GM18517 (cell line): Measurements from ENCODE around the gene DLG2.
"Not testable (repeated sequence)": the region's sequence is repeated elsewhere in the genome, so short reads cannot be mapped to it uniquely, and the experiment has no call there.

Experiments used
- ATAC-seq: cut with Tn5 transposase; IDR thresholded peaks from one replicate; pipeline ENCODE4 v1.9.1; 2021; ENCODE audit warnings: mild to moderate bottlenecking, moderate library complexity; ENCODE audit not compliant: unreplicated experiment

The DLG2 gene

GRCh38 chr11:83791557-83791956, 1835.6 kb downstream of the DLG2 start:
- no peak for ATAC-seq

- ATAC-seq = no peak
These were observed 1841.2 kb downstream of the DLG2 start for GRCh38 chr11:83785942-83786341.

- no peak for ATAC-seq
These were observed 1842.7 kb downstream of the DLG2 start for GRCh38 chr11:83784419-83784818.

GRCh38 chr11:83782329-83782728, 1844.8 kb downstream of the DLG2 start:
- no peak for ATAC-seq

GRCh38 chr11:83779876-83780275, 1847.3 kb downstream of the DLG2 start:
- ATAC-seq = no peak

GRCh38 chr11:83778596-83778995, 1848.5 kb downstream of the DLG2 start:
- ATAC-seq = no peak

GRCh38 chr11:83773950-83774880, 1852.9 kb downstream of the DLG2 start:
- ATAC-seq = no peak

GRCh38 chr11:83768489-83768888, 1858.7 kb downstream of the DLG2 start:
- no peak for ATAC-seq

GRCh38 chr11:83766932-83767331, 1860.2 kb downstream of the DLG2 start:
- ATAC-seq = no peak

GRCh38 chr11:83764643-83765042, 1862.5 kb downstream of the DLG2 start:
- ATAC-seq = no peak

- no peak for ATAC-seq
These were observed 1866.2 kb downstream of the DLG2 start for GRCh38 chr11:83760932-83761331.

- ATAC-seq = no peak
These were observed 1868.0 kb downstream of the DLG2 start for GRCh38 chr11:83759148-83759547.

- no peak for ATAC-seq
These were observed 1876.1 kb downstream of the DLG2 start for GRCh38 chr11:83751041-83751440.

GRCh38 chr11:83746921-83747585, 1880.1 kb downstream of the DLG2 start:
- no peak for ATAC-seq

GRCh38 chr11:83744620-83745192, 1882.4 kb downstream of the DLG2 start:
- ATAC-seq = no peak

- no peak for ATAC-seq
These were observed 1890.5 kb downstream of the DLG2 start for GRCh38 chr11:83736684-83737083.

GRCh38 chr11:83734120-83734519, 1893.0 kb downstream of the DLG2 start:
- ATAC-seq = no peak

- not testable (repeated sequence) for ATAC-seq
These were observed 1895.9 kb downstream of the DLG2 start for GRCh38 chr11:83731288-83731687.

- no peak for ATAC-seq
These were observed 1898.9 kb downstream of the DLG2 start for GRCh38 chr11:83728281-83728680.

- ATAC-seq = no peak
These were observed 1899.9 kb downstream of the DLG2 start for GRCh38 chr11:83727251-83727650.

GRCh38 chr11:83726316-83726715, 1900.8 kb downstream of the DLG2 start:
- ATAC-seq = no peak

GRCh38 chr11:83725728-83726127, 1901.4 kb downstream of the DLG2 start:
- no peak for ATAC-seq
